Upper lobe of left lung (tissue), 4 donors: ENCODE data around the gene PDE4D.

Source experiments
- CTCF ChIP-seq, 6 experiments: fragments of 450-650 bp in 4 of 6; fragments of 200-600 bp in 2 of 6; sonication (generic) in 2 of 6; IDR thresholded peaks; one replicate each; pipeline ENCODE4 v1.5.1; 2016 to 2019; ENCODE audit warnings: antibody characterized with exemption in 6 of 6
- POLR2A ChIP-seq, 4 donors: fragments of 450-650 bp; IDR thresholded peaks; one replicate each; pipeline ENCODE4 v1.5.1; 2016 to 2017; ENCODE audit warnings: antibody characterized with exemption in 4 of 4, mild to moderate bottlenecking in 2 of 4

- no peak for TF ChIP-seq CTCF (IDR thresholded peaks at IDR 0.05)
- no peak for TF ChIP-seq POLR2A (IDR thresholded peaks at IDR 0.05)
These were observed 404.0 kb downstream of the PDE4D start for GRCh38 chr5:59489551-59489950.
